GM18951 (cell line): Measurements from ENCODE around the gene MPHOSPH9.
"Not testable (repeated sequence)": the region's sequence is repeated elsewhere in the genome, so short reads cannot be mapped to it uniquely, and the experiment has no call there.

Experiments
- POLR2A ChIP-seq: IDR thresholded peaks from 4 replicates; pipeline ENCODE4 v1.6.1; 2011; ENCODE audit warnings: mild to moderate bottlenecking; ENCODE audit not compliant: insufficient read length, insufficient read depth; ENCODE audit errors: extremely low read depth
- in situ Hi-C: fragments of 300-500 bp; cut with MboI; formaldehyde crosslinking; loops from one replicate; pipeline ENCODE4 v1.12.0; 2022; ENCODE audit warnings: low sequenced_read_pairs, mixed read lengths, inconsistent platforms; ENCODE audit not compliant: unreplicated experiment

Gene MPHOSPH9

GRCh38 chr12:123250471-123251383 is 17.8 kb upstream of the MPHOSPH9 start:
- in situ Hi-C loops = no loop called here
- no peak for TF ChIP-seq POLR2A

- in situ Hi-C loops = not testable (repeated sequence)
These were observed 16.2 kb upstream of the MPHOSPH9 start for GRCh38 chr12:123248996-123249741.

GRCh38 chr12:123248129-123248528 is 15.2 kb upstream of the MPHOSPH9 start:
- in situ Hi-C loops = not testable (repeated sequence)

- TF ChIP-seq POLR2A = no peak
- in situ Hi-C loops = no loop called here
These were observed 12.7 kb upstream of the MPHOSPH9 start for GRCh38 chr12:123245678-123246077.

GRCh38 chr12:123243671-123244262 is 10.8 kb upstream of the MPHOSPH9 start:
- in situ Hi-C loops = no loop called here
- no peak for TF ChIP-seq POLR2A

DNA sequence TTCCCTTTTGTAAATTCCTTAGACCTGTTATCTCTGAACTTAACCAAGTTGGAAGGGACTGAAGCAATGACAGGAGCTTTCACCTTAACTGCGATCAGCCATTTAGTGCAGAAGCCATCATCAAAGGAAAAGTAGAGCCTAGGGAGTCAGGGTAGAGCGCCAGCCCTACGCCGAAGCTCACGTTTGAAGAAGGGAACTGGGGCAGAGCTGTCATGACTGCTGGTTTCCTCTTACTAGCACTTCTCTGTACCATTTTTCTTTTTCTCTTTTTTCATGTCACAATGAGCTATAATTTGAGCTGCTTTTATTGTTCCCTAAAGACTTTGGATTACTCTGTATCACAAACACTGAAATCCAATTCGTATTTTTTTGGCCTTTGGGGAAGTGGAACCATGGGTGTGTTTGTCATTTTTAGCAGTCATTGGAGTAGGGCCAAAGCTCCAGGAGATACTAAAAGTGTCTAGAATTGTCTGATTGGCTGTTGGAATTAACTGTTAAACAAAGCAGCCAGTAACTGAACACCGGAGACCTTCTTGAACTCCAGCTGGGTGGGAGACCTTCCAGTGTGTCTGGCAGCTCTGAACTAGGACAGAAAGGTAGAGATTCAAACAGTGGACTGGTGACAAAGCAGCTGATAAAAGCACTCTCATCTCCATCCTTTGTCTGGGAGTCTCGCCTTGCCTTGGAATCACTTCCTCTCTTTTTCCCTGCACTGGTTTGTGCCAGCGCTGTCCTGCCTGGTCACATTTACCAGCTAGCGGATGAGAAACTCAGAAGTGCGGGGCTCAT is 9.4 kb upstream of the MPHOSPH9 start:
- in situ Hi-C loops = no loop called here
- TF ChIP-seq POLR2A = no peak

DNA sequence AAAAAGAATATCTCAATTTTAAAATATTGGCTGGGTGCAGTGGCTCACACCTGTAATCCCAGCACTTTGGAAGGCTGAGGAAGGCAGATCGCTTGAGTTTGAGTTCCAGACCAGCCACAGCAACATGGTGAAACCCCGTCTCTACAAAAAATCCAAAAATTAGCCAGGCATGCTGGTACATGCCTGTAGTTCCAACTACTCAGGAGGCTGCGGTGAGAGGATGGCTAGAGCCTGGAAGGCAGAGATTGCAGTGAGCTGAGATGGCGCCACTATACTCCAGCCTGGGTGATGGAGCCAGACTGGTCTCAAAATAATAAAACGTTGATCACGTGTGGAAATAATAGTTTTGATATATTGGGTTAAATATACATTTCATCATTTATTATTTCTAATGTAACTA is 6.0 kb upstream of the MPHOSPH9 start:
- in situ Hi-C loops = no loop called here
- no peak for TF ChIP-seq POLR2A

- in situ Hi-C loops = no loop called here
- no peak for TF ChIP-seq POLR2A
These were observed 5.4 kb upstream of the MPHOSPH9 start for GRCh38 chr12:123238330-123238682.

DNA sequence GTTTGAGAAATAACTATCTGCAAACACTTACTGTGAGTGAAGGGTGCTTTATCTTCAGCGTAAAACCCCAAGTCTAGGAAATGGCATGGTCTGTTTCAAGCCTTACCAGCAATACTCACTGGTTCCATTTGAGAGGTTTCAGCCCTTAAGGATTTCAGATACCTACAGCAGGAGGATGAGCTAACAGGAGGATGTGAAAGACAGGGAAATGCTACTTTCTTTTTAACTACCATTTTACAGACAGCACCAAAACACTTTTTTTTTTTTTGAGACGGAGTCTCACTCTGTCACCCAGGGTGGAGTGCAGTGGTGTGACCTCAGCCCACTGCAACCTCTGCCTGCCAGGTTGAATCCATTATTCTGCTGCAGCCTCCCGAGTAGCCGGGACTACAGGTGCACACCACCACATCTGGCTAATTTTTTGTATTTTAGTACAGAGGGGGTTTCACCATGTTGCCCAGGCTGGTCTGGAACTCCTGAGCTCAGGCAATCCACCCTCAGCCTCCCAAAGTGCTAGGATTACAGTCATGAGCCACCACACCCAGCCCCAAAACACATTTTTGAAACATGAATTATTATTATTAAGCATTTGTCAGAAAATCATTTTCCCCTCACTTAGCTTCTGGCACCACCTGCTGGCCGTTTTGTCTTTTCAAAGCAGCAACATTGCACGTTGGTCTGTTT is 4.8 kb upstream of the MPHOSPH9 start:
- TF ChIP-seq POLR2A = no peak
- in situ Hi-C loops = no loop called here

DNA sequence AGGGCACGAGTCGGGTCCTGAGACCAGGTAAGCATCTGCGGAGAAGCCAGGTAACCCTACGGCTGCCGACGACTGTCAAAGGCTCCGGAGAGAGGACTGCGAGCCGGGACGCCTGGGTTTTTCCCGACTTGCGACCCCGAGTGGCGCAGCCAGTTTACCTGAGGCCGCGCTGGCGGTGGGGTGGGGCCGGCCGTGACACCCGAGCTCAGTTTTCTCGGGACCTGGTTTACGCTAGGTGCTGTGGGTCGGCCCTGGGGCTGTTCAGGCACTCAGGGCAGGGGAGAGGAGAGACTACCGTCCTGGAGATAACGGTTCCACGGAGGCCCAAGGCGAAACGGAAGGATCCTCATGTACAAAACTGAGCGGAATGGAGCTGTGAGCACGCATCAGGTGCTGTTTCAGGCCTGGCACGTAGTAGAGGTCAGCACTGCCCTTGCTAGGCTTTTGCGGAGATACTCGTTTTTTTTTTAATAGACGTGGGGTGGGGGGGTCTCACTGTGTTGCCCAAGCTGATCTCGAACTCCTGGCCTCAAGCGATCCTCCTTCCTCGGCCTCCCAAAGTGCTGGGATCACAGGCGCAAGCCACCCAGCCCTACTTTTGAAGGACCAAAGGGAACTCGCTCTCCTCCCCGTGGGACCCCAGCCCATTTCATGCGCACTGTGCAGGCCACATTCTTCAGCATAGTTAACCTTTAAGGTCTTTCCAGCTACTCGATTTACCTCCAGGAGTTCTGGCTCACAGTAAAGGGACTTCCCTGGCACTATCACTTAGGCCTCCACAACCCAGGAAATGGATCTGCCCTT is 766 bp upstream of the MPHOSPH9 start:
- no peak for TF ChIP-seq POLR2A
- in situ Hi-C loops = no loop called here

DNA sequence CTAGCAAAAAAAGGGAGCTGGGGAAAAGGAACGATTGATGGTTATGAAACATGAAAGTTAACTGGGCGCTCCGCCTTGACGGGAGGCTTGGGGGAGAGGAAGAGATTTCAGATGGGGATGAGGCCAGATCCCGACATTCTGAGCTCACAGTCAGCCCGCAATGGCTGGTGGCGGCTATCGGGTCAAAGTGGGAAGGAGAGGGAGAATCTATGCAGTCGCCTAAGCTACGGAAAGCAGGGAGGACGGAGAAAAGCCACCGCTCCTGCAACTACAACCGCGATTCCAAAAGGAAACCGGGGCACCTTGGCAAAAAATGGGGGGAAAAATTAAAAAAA is 502 bp downstream of the MPHOSPH9 start:
- in situ Hi-C loops = no loop called here
- TF ChIP-seq POLR2A = no peak

DNA sequence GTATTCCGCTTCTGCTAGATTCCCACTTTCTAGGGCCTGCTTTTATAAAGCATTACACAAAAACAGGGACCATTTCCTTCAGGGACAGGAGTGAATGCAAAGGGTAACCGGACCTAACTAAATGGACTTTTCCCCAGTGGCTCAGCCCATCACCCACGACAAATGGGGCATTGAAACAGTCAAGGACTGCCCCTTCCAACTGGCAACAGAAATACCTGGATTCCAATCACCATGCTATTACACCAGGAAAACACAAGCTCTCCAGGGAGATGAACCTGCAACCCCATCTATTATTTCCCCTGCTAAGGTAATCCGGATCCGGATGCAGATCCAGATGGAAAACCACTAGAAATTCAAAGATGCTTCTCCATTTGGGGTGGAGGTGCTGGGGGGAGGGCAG is 1.0 kb downstream of the MPHOSPH9 start:
- TF ChIP-seq POLR2A = no peak
- in situ Hi-C loops = no loop called here
